CD8-positive, alpha-beta memory T cell (primary cell): ENCODE data around the gene ARFRP1. TPM values are rescaled to one million over a fixed set of nuclear protein-coding genes. Genes with fewer than 3 reads are reported as not detected.
A peak's percentile ranks its signal among the peaks of the same experiment; 100 is the strongest.

Source experiments
- CTCF ChIA-PET: fragments of 350-600 bp; sonication (Branson Sonifier 250); formaldehyde crosslinking; loops from one replicate; lab custom pipeline; 2021; ENCODE audit warnings: antibody characterized with exemption; lab: Charles Lee
- POLR2A ChIA-PET: fragments of 350-600 bp; sonication (Branson Sonifier 250); formaldehyde crosslinking; loops from one replicate; lab custom pipeline; 2021; ENCODE audit warnings: antibody characterized with exemption; lab: Charles Lee
- DNase-seq, 5 donors: peaks; one replicate each; pipeline versions ENCODE4 v3.0.0 to v3.0.0-alpha.2; 2020 to 2022; ENCODE audit warnings: mixed read lengths in 1 of 5
- H3K27ac ChIP-seq: one replicate; pipeline ENCODE4 v1.7.0; 2013; ENCODE audit warnings: low read depth, mild to moderate bottlenecking, low read length, moderate library complexity
- H3K27me3 ChIP-seq: 2 replicates; pipeline ENCODE4 v1.7.0; 2013; ENCODE audit warnings: low read length, mild to moderate bottlenecking; ENCODE audit not compliant: insufficient read depth, poor library complexity, severe bottlenecking
- H3K36me3 ChIP-seq: 2 replicates; pipeline ENCODE4 v1.7.0; 2013; ENCODE audit warnings: mild to moderate bottlenecking, low read length, moderate library complexity; ENCODE audit not compliant: insufficient read depth
- H3K4me1 ChIP-seq: 2 replicates; pipeline ENCODE4 v1.7.0; 2013; ENCODE audit warnings: mild to moderate bottlenecking, low read length, moderate library complexity; ENCODE audit not compliant: insufficient read depth
- H3K4me3 ChIP-seq: 2 replicates; pipeline ENCODE4 v1.7.0; 2013; ENCODE audit warnings: mild to moderate bottlenecking, low read length
- H3K9me3 ChIP-seq: 2 replicates; pipeline ENCODE4 v1.7.0; 2013; ENCODE audit warnings: mild to moderate bottlenecking, low read length
- H3K27ac Mint-ChIP-seq, 8 donors: one replicate each; pipeline ENCODE4 v1.8.0; 2020 to 2021; ENCODE audit warnings: mixed read lengths in 8 of 8, mild to moderate bottlenecking in 6 of 8, inconsistent platforms in 3 of 8, moderate library complexity in 3 of 8
- H3K27me3 Mint-ChIP-seq, 2 donors: one replicate each; pipeline ENCODE4 v1.8.0; 2020 to 2021; ENCODE audit warnings: mixed read lengths in 2 of 2, mild to moderate bottlenecking in 1 of 2, moderate library complexity in 1 of 2
- H3K36me3 Mint-ChIP-seq, 3 donors: one replicate each; pipeline ENCODE4 v1.8.0; 2020 to 2021; ENCODE audit warnings: mixed read lengths in 3 of 3, inconsistent platforms in 1 of 3, mild to moderate bottlenecking in 1 of 3
- H3K4me1 Mint-ChIP-seq, 3 donors: one replicate each; pipeline ENCODE4 v1.8.0; 2020 to 2021; ENCODE audit warnings: mixed read lengths in 3 of 3, inconsistent platforms in 1 of 3, mild to moderate bottlenecking in 1 of 3
- H3K4me3 Mint-ChIP-seq, 7 donors: one replicate each; pipeline ENCODE4 v1.8.0; 2020 to 2021; ENCODE audit warnings: mixed read lengths in 7 of 7, mild to moderate bottlenecking in 6 of 7, moderate library complexity in 4 of 7, inconsistent platforms in 2 of 7
- H3K9me3 Mint-ChIP-seq, 5 donors: one replicate each; pipeline ENCODE4 v1.8.0; 2020 to 2022; ENCODE audit warnings: mixed read lengths in 5 of 5, mild to moderate bottlenecking in 3 of 5, moderate library complexity in 2 of 5, inconsistent platforms in 1 of 5
- polyA plus RNA-seq: library from polyadenylated mRNA; unstranded; fragments of 300-500 nt; fragmentation: Illumina TruSeq; gene quantifications from one replicate; pipeline ENCODE4 v1.2.3, GENCODE V29; 2021
- total RNA-seq, 2 experiments: library from RNA; stranded (reverse); gene quantifications; one replicate each; pipeline ENCODE4 v1.2.3, GENCODE V29; 2021

Gene ARFRP1
- total and polyA plus RNA-seq, 3 experiments from 2014 or later, result 63.7 to 73.9 (median 72.8) TPM

DNA sequence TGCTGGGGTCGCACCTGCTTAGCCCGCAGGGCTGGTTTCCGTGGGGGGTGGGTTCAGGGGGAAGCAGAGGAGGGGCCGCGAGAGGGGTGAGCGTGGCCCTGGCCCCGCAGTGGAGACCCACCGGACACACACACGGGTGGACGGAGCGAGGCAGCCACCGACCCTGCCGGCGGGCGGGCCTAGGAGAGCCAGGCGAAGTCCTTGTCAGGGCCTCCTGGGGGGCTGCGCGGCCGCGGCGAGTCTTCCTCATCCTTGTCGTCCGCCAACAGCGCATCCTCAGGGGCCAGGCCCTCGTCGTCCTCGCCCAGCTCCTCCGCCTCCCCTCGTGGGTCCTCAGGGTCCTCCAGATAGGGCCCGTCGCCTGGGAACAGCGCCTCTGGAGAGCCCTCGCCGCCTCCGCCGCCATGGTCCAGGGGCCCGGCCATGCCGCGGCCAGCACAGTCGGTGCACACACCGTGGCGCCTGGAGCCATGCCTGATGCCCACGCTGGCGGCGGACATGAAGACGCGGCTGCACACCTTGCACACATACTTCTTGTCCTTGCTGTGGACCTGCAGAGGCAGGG lies 39.1 kb upstream of the ARFRP1 start:
- Histone ChIP-seq H3K27ac (no peak overlapping the region), H3K9me3 (no peaks in the 10 kb centered on the region), H3K4me3 (no peak overlapping the region), H3K4me1 (peaks cover 20% of the 10 kb centered on the region), H3K36me3 (peaks cover 7% of the 10 kb centered on the region), H3K27me3 (no peaks in the 10 kb centered on the region)
- no peak overlapping the region for H3K4me3 Mint-ChIP-seq
- peaks cover 0 to 9% (median 0%) of the 10 kb centered on the region in 3 donors for H3K36me3 Mint-ChIP-seq
- CTCF ChIA-PET, result interaction anchor here (0.6 kb wide), 1 partner anchor 35 kb away, joined by 3 read pairs; no protein-coding TSS in a partner anchor
- peaks cover 10 to 25% (median 18%) of the 10 kb centered on the region in 3 donors for H3K4me1 Mint-ChIP-seq
- no peaks in the 10 kb centered on the region for H3K9me3 Mint-ChIP-seq
- H3K27me3 Mint-ChIP-seq, result no peaks in the 10 kb centered on the region
- H3K27ac Mint-ChIP-seq, result no peak overlapping the region
- no peak for DNase-seq
- POLR2A ChIA-PET, result interaction anchor here (1.8 kb wide), 1 partner anchor 11 kb away, joined by 6 read pairs; the partner anchor contains the start of gene LIME1

DNA sequence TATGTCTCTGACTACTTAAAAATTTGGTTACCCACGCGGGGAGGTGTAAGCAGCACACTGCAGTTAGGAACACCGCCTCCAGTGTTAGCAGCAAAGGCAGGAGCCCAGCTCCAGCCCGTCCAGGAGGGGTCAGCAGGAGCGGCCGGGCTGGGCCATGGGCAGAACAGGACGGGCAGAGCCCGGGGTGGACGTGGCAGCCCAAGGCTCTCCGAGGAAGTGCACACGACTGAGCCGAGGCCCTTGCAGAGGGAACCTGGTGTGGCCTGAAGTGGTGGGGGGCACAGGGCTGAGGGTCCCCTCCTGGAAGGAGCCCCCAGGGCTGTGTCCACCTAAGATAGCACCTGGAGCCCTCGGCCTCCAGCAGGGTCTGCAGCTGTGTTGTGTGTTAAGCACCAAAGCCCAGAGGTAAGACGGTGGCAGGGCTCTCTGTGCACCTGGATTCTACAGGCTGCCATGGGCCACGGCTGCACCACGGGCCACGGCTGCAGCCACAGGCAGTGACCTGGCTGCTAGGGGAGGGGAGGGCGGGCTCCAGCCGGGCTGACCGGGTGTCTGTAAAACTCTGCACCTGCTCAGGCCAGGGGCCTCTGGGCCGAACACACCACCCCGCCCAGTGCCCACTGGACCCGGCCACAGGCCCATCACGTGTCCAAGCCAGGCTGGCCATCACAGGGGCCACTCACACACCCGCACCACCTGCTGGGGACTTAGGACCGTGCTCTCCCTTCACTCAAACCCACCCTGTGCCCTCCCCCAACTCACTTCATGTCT lies 38.4 kb upstream of the ARFRP1 start:
- H3K4me1 Mint-ChIP-seq, result peaks cover 8 to 26% (median 16%) of the 10 kb centered on the region in 3 donors
- no peak overlapping the region for H3K4me3 Mint-ChIP-seq
- H3K4me1 ChIP-seq, result peaks cover 23% of the 10 kb centered on the region
- POLR2A ChIA-PET, result interaction anchor here (1.0 to 1.8 kb wide), 2 partner anchors 10 to 193 kb away, joined by 3 to 6 read pairs; partner anchors contain the start of gene LIME1
- no peak overlapping the region for H3K27ac Mint-ChIP-seq
- H3K27me3 ChIP-seq, result no peaks in the 10 kb centered on the region
- no peaks in the 10 kb centered on the region for H3K27me3 Mint-ChIP-seq
- no peak for DNase-seq
- no peak overlapping the region for H3K27ac ChIP-seq
- no peaks in the 10 kb centered on the region for H3K9me3 ChIP-seq
- H3K4me3 ChIP-seq, result no peak overlapping the region
- peaks cover 11% of the 10 kb centered on the region for H3K36me3 ChIP-seq
- peaks cover 0 to 11% (median 0%) of the 10 kb centered on the region in 3 donors for H3K36me3 Mint-ChIP-seq
- CTCF ChIA-PET, result interaction anchor here (0.7 kb wide), 1 partner anchor 208 kb away, joined by 4 read pairs; no protein-coding TSS in a partner anchor
- no peaks in the 10 kb centered on the region for H3K9me3 Mint-ChIP-seq

DNA sequence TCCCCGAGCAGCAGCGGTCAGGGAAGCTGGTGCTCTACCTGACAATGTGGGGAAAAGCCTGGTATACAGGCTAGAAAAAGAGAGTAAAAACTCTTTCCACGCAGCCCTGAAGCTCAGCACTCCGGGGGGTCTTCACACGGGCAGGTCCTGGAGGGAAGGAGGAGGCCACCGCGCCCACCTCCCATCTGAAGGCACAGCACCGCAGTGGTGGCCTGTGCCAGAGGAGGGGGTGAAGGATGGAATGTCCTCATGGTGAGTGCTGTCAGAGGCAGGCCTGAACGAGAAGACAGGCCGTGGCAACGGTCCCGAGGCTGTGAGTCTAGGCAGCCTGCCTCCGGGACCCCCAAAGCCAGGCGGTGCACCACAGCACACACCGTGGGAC lies 37.6 kb upstream of the ARFRP1 start:
- no peaks in the 10 kb centered on the region for H3K9me3 ChIP-seq
- Mint-ChIP-seq H3K4me1 (peaks cover 1 to 18% (median 9%) of the 10 kb centered on the region in 3 donors), H3K36me3 (peaks cover 0 to 11% (median 0%) of the 10 kb centered on the region in 3 donors), H3K4me3 (peak overlapping the region in 1 of 7 donors; percentile 40), H3K9me3 (no peaks in the 10 kb centered on the region), H3K27me3 (no peaks in the 10 kb centered on the region), H3K27ac (no peak overlapping the region)
- POLR2A ChIA-PET, result interaction anchor here (1.0 to 1.8 kb wide), 2 partner anchors 9 to 192 kb away, joined by 3 to 6 read pairs; partner anchors contain the start of gene LIME1
- no peak overlapping the region for H3K4me3 ChIP-seq
- no peaks in the 10 kb centered on the region for H3K27me3 ChIP-seq
- CTCF ChIA-PET, result interaction anchor here (0.7 kb wide), 1 partner anchor 208 kb away, joined by 4 read pairs; no protein-coding TSS in a partner anchor
- H3K4me1 ChIP-seq, result peaks cover 18% of the 10 kb centered on the region
- no peak for DNase-seq
- no peak overlapping the region for H3K27ac ChIP-seq
- H3K36me3 ChIP-seq, result peaks cover 11% of the 10 kb centered on the region

GRCh38 chr20:63744574-63745423 lies 37.0 kb upstream of the ARFRP1 start:
- CTCF ChIA-PET, result interaction anchor here (0.7 to 1.4 kb wide), 3 partner anchors 9 to 207 kb away, joined by 3 to 4 read pairs (median 3); partner anchors contain the start of genes ARFRP1 and ZGPAT
- H3K4me3 ChIP-seq, result no peak overlapping the region
- Mint-ChIP-seq H3K36me3 (peaks cover 0 to 11% (median 0%) of the 10 kb centered on the region in 3 donors), H3K4me1 (peaks cover 0 to 13% (median 8%) of the 10 kb centered on the region in 3 donors), H3K9me3 (no peaks in the 10 kb centered on the region), H3K27ac (no peak overlapping the region), H3K4me3 (no peak overlapping the region), H3K27me3 (no peaks in the 10 kb centered on the region)
- no peaks in the 10 kb centered on the region for H3K27me3 ChIP-seq
- POLR2A ChIA-PET, result interaction anchor here (1.0 to 1.8 kb wide), 2 partner anchors 9 to 192 kb away, joined by 3 to 6 read pairs; partner anchors contain the start of gene LIME1
- H3K36me3 ChIP-seq, result peaks cover 11% of the 10 kb centered on the region
- DNase-seq, result no peak
- no peak overlapping the region for H3K27ac ChIP-seq
- no peaks in the 10 kb centered on the region for H3K9me3 ChIP-seq
- peaks cover 12% of the 10 kb centered on the region for H3K4me1 ChIP-seq

GRCh38 chr20:63744158-63744557 lies 36.4 kb upstream of the ARFRP1 start:
- H3K27me3 ChIP-seq, result no peaks in the 10 kb centered on the region
- no peaks in the 10 kb centered on the region for H3K9me3 Mint-ChIP-seq
- DNase-seq, result no peak
- CTCF ChIA-PET, result interaction anchor here (1.2 to 1.4 kb wide), 2 partner anchors 8 to 36 kb away, joined by 3 read pairs; partner anchors contain the start of genes ARFRP1 and ZGPAT
- H3K9me3 ChIP-seq, result no peaks in the 10 kb centered on the region
- H3K27me3 Mint-ChIP-seq, result no peaks in the 10 kb centered on the region
- peaks cover 9% of the 10 kb centered on the region for H3K4me1 ChIP-seq
- no peak overlapping the region for H3K4me3 Mint-ChIP-seq
- H3K4me1 Mint-ChIP-seq, result peaks cover 0 to 9% (median 5%) of the 10 kb centered on the region in 3 donors
- H3K4me3 ChIP-seq, result no peak overlapping the region
- peaks cover 11% of the 10 kb centered on the region for H3K36me3 ChIP-seq
- no peak overlapping the region for H3K27ac ChIP-seq
- POLR2A ChIA-PET, result no interaction called here
- peak overlapping the region in 1 of 8 donors; percentile 26 for H3K27ac Mint-ChIP-seq
- H3K36me3 Mint-ChIP-seq, result peaks cover 0 to 11% (median 0%) of the 10 kb centered on the region in 3 donors

GRCh38 chr20:63743210-63743970 lies 35.6 kb upstream of the ARFRP1 start:
- Mint-ChIP-seq H3K4me1 (peaks cover 0 to 7% (median 0%) of the 10 kb centered on the region in 3 donors), H3K36me3 (peaks cover 0 to 11% (median 0%) of the 10 kb centered on the region in 3 donors), H3K4me3 (peak overlapping the region in 2 of 7 donors; percentile 33 to 74), H3K27me3 (no peaks in the 10 kb centered on the region), H3K9me3 (no peaks in the 10 kb centered on the region), H3K27ac (peak overlapping the region in 4 of 8 donors; percentile 35 to 76 (median 63))
- no peaks in the 10 kb centered on the region for H3K27me3 ChIP-seq
- H3K9me3 ChIP-seq, result no peaks in the 10 kb centered on the region
- peaks cover 11% of the 10 kb centered on the region for H3K36me3 ChIP-seq
- CTCF ChIA-PET, result interaction anchor here (1.2 to 1.4 kb wide), 2 partner anchors 8 to 36 kb away, joined by 3 read pairs; partner anchors contain the start of genes ARFRP1 and ZGPAT
- POLR2A ChIA-PET, result interaction anchor here (0.6 to 1.3 kb wide), 2 partner anchors 15 to 36 kb away, joined by 3 to 5 read pairs; partner anchors contain the start of genes ARFRP1 and ZGPAT
- no peak for DNase-seq
- no peak overlapping the region for H3K4me3 ChIP-seq
- H3K27ac ChIP-seq, result no peak overlapping the region
- H3K4me1 ChIP-seq, result peaks cover 14% of the 10 kb centered on the region
